Panc1 (cell line): ENCODE data around the gene SPINK4. TPM values are rescaled to one million over a fixed set of nuclear protein-coding genes. Genes with fewer than 3 reads are reported as not detected.

Experiments
- ATAC-seq: fragments of 200-7000 bp; cut with Tn5 transposase; 2 replicates; pipeline ENCODE4 v1.9.1; 2020; ENCODE audit warnings: mild to moderate bottlenecking, moderate library complexity
- BruUV-seq: library from RNA; stranded (reverse); fragments of 400-500 nt; replicated peaks from 2 replicates; lab custom pipeline; 2021; lab: Mats Ljungman, UMichigan
- CTCF ChIA-PET: fragments of 300-600 bp; sonication (Branson Sonifier 250); formaldehyde crosslinking; loops from one replicate; lab custom pipeline; 2022; ENCODE audit warnings: antibody characterized with exemption; lab: Charles Lee
- POLR2A ChIA-PET: fragments of 300-600 bp; sonication (Branson Sonifier 250); formaldehyde crosslinking; loops from one replicate; lab custom pipeline; 2022; ENCODE audit warnings: antibody characterized with exemption; lab: Charles Lee
- DNase-seq: peaks from one replicate; pipeline ENCODE4 v3.0.0-alpha.2; 2010; ENCODE audit warnings: low read depth, low spot score
- H3K27ac ChIP-seq: 2 replicates; pipeline ENCODE4 v1.5.1; 2011; ENCODE audit warnings: mild to moderate bottlenecking, low read length, inconsistent platforms
- H3K27me3 ChIP-seq: fragments of 200-500 bp; sonication (Bioruptor generic); 2 replicates; pipeline ENCODE4 v1.6.0; 2014; ENCODE audit warnings: low read length, inconsistent platforms; ENCODE audit not compliant: control insufficient read depth, insufficient read depth
- H3K36me3 ChIP-seq: fragments of 200-500 bp; sonication (Bioruptor generic); 2 replicates; pipeline ENCODE4 v1.5.1; 2014; ENCODE audit warnings: inconsistent platforms, mild to moderate bottlenecking, low read length, moderate library complexity; ENCODE audit not compliant: control insufficient read depth, insufficient read depth
- H3K4me1 ChIP-seq: 2 replicates; pipeline ENCODE4 v1.5.1; 2011; ENCODE audit warnings: inconsistent platforms, mild to moderate bottlenecking, low read length, moderate library complexity; ENCODE audit not compliant: control insufficient read depth, insufficient read depth
- H3K4me3 ChIP-seq, 2 experiments: 2 replicates each; pipeline ENCODE4 v1.5.1; 2011 to 2012; ENCODE audit warnings: low read depth in 2 of 2, low read length in 2 of 2, mild to moderate bottlenecking in 2 of 2, inconsistent platforms in 1 of 2, moderate library complexity in 1 of 2
- H3K9me3 ChIP-seq: fragments of 200-500 bp; sonication (Bioruptor generic); 2 replicates; pipeline ENCODE4 v1.5.1; 2014; ENCODE audit warnings: low read depth, mild to moderate bottlenecking, inconsistent platforms, low read length, moderate library complexity; ENCODE audit not compliant: control insufficient read depth, insufficient read depth
- CTCF ChIP-seq: fragments of 450-650 bp; IDR thresholded peaks from 2 replicates; pipeline ENCODE4 v1.5.1; 2017; ENCODE audit warnings: mild to moderate bottlenecking
- POLR2AphosphoS5 ChIP-seq: IDR thresholded peaks from 2 replicates; pipeline ENCODE4 v1.6.1; 2012; ENCODE audit warnings: mild to moderate bottlenecking, low read depth, low read length, moderate library complexity
- REST ChIP-seq, 2 experiments: IDR thresholded peaks; 2 replicates each; pipeline ENCODE4 v1.6.1; 2011 to 2012; ENCODE audit warnings: low read depth in 2 of 2, control low read depth in 1 of 2, low read length in 1 of 2, mild to moderate bottlenecking in 1 of 2, moderate library complexity in 1 of 2; ENCODE audit not compliant: insufficient read depth in 1 of 2
- SIN3A ChIP-seq: IDR thresholded peaks from 2 replicates; pipeline ENCODE4 v1.6.1; 2012; ENCODE audit warnings: low read depth, mild to moderate bottlenecking, low read length, moderate library complexity, borderline replicate concordance; ENCODE audit not compliant: insufficient read depth
- TCF7L2 ChIP-seq: IDR thresholded peaks from 2 replicates; pipeline ENCODE4 v1.6.1; 2011; ENCODE audit warnings: mild to moderate bottlenecking, low read depth, low read length, inconsistent platforms
- in situ Hi-C: cut with HindIII; loops from 2 replicates; pipeline ENCODE4 v1.10.0; 2016; ENCODE audit warnings: low sequenced_read_pairs, low pct_unique_long_range_greater_than_20kb
- intact Hi-C: fragments of 100-400 bp; cut with micrococcal nuclease; formaldehyde crosslinking; loops from one replicate; pipeline ENCODE4 v1.10.0; 2022; ENCODE audit not compliant: unreplicated experiment
- total RNA-seq: library from RNA; stranded (reverse); gene quantifications from one replicate; pipeline ENCODE4 v1.2.1, GENCODE V29; 2021; ENCODE audit not compliant: unreplicated experiment

Gene SPINK4
- total RNA-seq, 1 experiment from 2014 or later = not detected

DNA sequence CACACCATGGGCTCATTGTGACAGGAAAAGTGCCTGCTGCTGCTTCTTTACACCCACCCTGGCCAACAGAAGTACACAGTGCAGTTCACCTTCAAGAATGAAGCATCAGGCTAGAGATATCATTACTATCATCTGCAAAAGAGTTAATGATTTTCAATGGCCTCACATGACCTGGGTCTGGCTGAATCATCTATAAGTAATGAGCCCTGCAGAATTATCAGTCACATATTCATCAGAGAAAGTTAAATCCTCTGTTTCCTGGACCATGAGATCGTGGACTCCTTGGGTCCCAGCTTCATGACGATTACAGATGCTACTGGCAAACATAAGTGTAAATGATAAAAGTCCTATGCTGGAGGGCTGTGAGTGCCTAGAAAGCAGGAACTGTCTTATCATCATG is 16.3 kb downstream of the SPINK4 start:
- CTCF ChIA-PET = no interaction called here
- intact Hi-C loops = no loop called here
- no peaks in the 10 kb centered on the region for H3K9me3 ChIP-seq
- DNase-seq (no peak), ATAC-seq (no peak)
- peaks cover 40% of the 10 kb centered on the region for H3K36me3 ChIP-seq
- no peak overlapping the region for H3K27ac ChIP-seq
- in situ Hi-C loops = no loop called here
- no peak for TF ChIP-seq REST (IDR thresholded peaks at IDR 0.05; ENCODE audit: insufficient read depth in 1 of 2, low read depth in 2 of 2, low read length in 1 of 2)
- TF ChIP-seq POLR2AphosphoS5 = no peak
- TF ChIP-seq SIN3A = no peak
- no peak for TF ChIP-seq TCF7L2
- no peak for TF ChIP-seq CTCF
- POLR2A ChIA-PET = no interaction called here
- H3K27me3 ChIP-seq = no peaks in the 10 kb centered on the region
- H3K4me1 ChIP-seq = no peaks in the 10 kb centered on the region
- no peak overlapping the region for H3K4me3 ChIP-seq
- BruUV-seq = no TSS peak

DNA sequence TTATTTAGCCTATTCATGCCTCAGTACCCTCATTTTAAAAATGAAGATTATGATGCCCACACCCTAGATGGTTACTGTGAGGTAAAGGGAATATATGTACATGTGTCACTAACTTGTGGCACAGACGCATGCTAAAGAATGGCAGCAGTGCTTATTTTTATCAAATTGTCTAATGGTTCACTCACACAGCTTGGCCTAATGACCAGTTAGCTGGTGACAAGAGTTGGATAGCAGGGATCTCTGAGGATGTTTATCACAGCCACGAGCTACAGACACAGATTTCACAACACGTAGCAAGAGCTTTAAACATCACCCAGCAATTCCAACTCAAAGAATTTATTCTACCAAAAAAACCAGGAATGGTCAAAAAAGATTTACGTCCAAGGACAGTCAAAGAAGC is 17.3 kb downstream of the SPINK4 start:
- Histone ChIP-seq H3K4me1 (no peaks in the 10 kb centered on the region), H3K36me3 (peaks cover 44% of the 10 kb centered on the region), H3K27me3 (no peaks in the 10 kb centered on the region), H3K4me3 (no peak overlapping the region), H3K9me3 (no peaks in the 10 kb centered on the region), H3K27ac (no peak overlapping the region)
- ChIA-PET POLR2A (no interaction called here), CTCF (no interaction called here)
- BruUV-seq = no TSS peak
- in situ Hi-C loops (no loop called here), intact Hi-C loops (no loop called here)
- ATAC-seq (no peak), DNase-seq (no peak)
- no peak for TF ChIP-seq POLR2AphosphoS5
- no peak for TF ChIP-seq REST (IDR thresholded peaks at IDR 0.05; ENCODE audit: insufficient read depth in 1 of 2, low read depth in 2 of 2, low read length in 1 of 2)
- no peak for TF ChIP-seq CTCF
- no peak for TF ChIP-seq SIN3A
- TF ChIP-seq TCF7L2 = no peak
